Loucy (cell line): Measurements from ENCODE around the gene UBTD1.

Experiments used
- CTCF ChIP-seq: fragments of 200-600 bp; sonication (generic); conservative IDR thresholded peaks from 2 replicates; pipeline ENCODE4 v1.5.1; 2014; ENCODE audit warnings: mild to moderate bottlenecking, antibody characterized with exemption, low read length
- EZH2phosphoT487 ChIP-seq: fragments of 200-600 bp; IDR thresholded peaks from 2 replicates; pipeline ENCODE4 v1.6.1; 2018; ENCODE audit warnings: antibody characterized with exemption, mild to moderate bottlenecking, moderate library complexity, borderline replicate concordance

GRCh38 chr10:97532935-97533671 lies 34.4 kb downstream of the UBTD1 start:
- TF ChIP-seq CTCF (no peak), EZH2phosphoT487 (no peak)
